PC-3 (cell line): Measurements from ENCODE around the gene ZSCAN9. TPM values are rescaled to one million over a fixed set of nuclear protein-coding genes. Genes with fewer than 3 reads are reported as not detected.

Experiments
- ATAC-seq: fragments of 200-7000 bp; cut with Tn5 transposase; 2 replicates; pipeline ENCODE4 v1.9.1; 2020; ENCODE audit warnings: mild to moderate bottlenecking, moderate library complexity
- BruUV-seq: library from RNA; stranded (reverse); fragments of 400-500 nt; replicated peaks from 2 replicates; lab custom pipeline; 2021; lab: Mats Ljungman, UMichigan
- CTCF ChIA-PET: fragments of 300-600 bp; sonication (Branson Sonifier 250); formaldehyde crosslinking; loops from one replicate; lab custom pipeline; 2022; ENCODE audit warnings: antibody characterized with exemption; lab: Charles Lee
- POLR2A ChIA-PET: fragments of 300-600 bp; sonication (Branson Sonifier 250); formaldehyde crosslinking; loops from one replicate; lab custom pipeline; 2022; ENCODE audit warnings: antibody characterized with exemption; ENCODE audit not compliant: unreplicated experiment; lab: Charles Lee
- DNase-seq: peaks from one replicate; pipeline ENCODE4 v3.0.0-alpha.2; 2015
- H2AFZ ChIP-seq: fragments of 300-600 bp; sonication (generic); 2 replicates; pipeline ENCODE4 v1.6.0; 2016; ENCODE audit warnings: antibody characterized with exemption, low read length
- H3F3A ChIP-seq: fragments of 300-600 bp; sonication (generic); one replicate; pipeline ENCODE4 v1.6.0; 2017; ENCODE audit warnings: antibody characterized with exemption, low read length, control low read depth, mild to moderate bottlenecking; ENCODE audit not compliant: unreplicated experiment
- H3K27ac ChIP-seq: fragments of 300-600 bp; sonication (generic); 2 replicates; pipeline ENCODE4 v1.5.1; 2016; ENCODE audit warnings: mild to moderate bottlenecking, low read length
- H3K27me3 ChIP-seq: fragments of 300-600 bp; sonication (generic); 2 replicates; pipeline ENCODE4 v1.6.1; 2016; ENCODE audit warnings: low read length, mixed read lengths
- H3K36me3 ChIP-seq: fragments of 300-600 bp; sonication (generic); 2 replicates; pipeline ENCODE4 v1.6.1; 2016; ENCODE audit warnings: low read depth, mixed run types, low read length, mixed read lengths
- H3K4me1 ChIP-seq: fragments of 300-600 bp; sonication (generic); 2 replicates; pipeline ENCODE4 v1.5.1; 2016; ENCODE audit warnings: low read length; ENCODE audit not compliant: insufficient read depth
- H3K4me2 ChIP-seq: fragments of 300-600 bp; sonication (generic); 2 replicates; pipeline ENCODE4 v1.6.0; 2016; ENCODE audit warnings: low read length
- H3K4me3 ChIP-seq: fragments of 300-600 bp; sonication (generic); 2 replicates; pipeline ENCODE4 v1.5.1; 2016; ENCODE audit warnings: mild to moderate bottlenecking, low read length, mixed read lengths
- H3K79me2 ChIP-seq: fragments of 300-600 bp; sonication (generic); 2 replicates; pipeline ENCODE4 v1.6.1; 2017; ENCODE audit warnings: low read length, mixed read lengths
- H3K9ac ChIP-seq: fragments of 300-600 bp; sonication (generic); 2 replicates; pipeline ENCODE4 v1.6.0; 2016; ENCODE audit warnings: mild to moderate bottlenecking, low read length
- H3K9me2 ChIP-seq: fragments of 300-600 bp; sonication (generic); replicated peaks from 2 replicates; pipeline ENCODE4 v1.6.1; 2016; ENCODE audit warnings: mixed run types, low read length, mixed read lengths
- H3K9me3 ChIP-seq: fragments of 300-600 bp; sonication (generic); 2 replicates; pipeline ENCODE4 v1.6.1; 2016; ENCODE audit warnings: low read length, mixed read lengths
- H4K20me1 ChIP-seq: fragments of 300-600 bp; sonication (generic); 2 replicates; pipeline ENCODE4 v1.6.1; 2016; ENCODE audit warnings: low read length, mixed read lengths
- EZH2 ChIP-seq: fragments of 300-600 bp; sonication (generic); IDR thresholded peaks from one replicate; pipeline ENCODE4 v1.6.1; 2017; ENCODE audit warnings: antibody characterized with exemption, mild to moderate bottlenecking, low read length; ENCODE audit not compliant: unreplicated experiment
- EZH2phosphoT487 ChIP-seq: fragments of 300-600 bp; sonication (generic); IDR thresholded peaks from 2 replicates; pipeline ENCODE4 v1.6.1; 2018; ENCODE audit warnings: mild to moderate bottlenecking, antibody characterized with exemption, low read length, borderline replicate concordance
- intact Hi-C: fragments of 100-400 bp; cut with micrococcal nuclease; formaldehyde crosslinking; loops from 2 replicates; pipeline ENCODE4 v1.9.0; 2023
- total RNA-seq: library from RNA; depleted of rRNA; stranded (reverse); fragments of >200 nt; gene quantifications from 2 replicates; pipeline ENCODE4 v1.2.3, GENCODE V29; 2014
- TF ChIP-seq, protein P1 (sequence below): fragments of 300-600 bp; sonication (generic); conservative IDR thresholded peaks from 2 replicates; pipeline ENCODE4 v1.5.1; 2017; ENCODE audit warnings: antibody characterized with exemption, low read depth, mild to moderate bottlenecking, low read length

Gene ZSCAN9
- total RNA-seq, 1 experiment from 2014 or later, result 10.8 TPM

DNA sequence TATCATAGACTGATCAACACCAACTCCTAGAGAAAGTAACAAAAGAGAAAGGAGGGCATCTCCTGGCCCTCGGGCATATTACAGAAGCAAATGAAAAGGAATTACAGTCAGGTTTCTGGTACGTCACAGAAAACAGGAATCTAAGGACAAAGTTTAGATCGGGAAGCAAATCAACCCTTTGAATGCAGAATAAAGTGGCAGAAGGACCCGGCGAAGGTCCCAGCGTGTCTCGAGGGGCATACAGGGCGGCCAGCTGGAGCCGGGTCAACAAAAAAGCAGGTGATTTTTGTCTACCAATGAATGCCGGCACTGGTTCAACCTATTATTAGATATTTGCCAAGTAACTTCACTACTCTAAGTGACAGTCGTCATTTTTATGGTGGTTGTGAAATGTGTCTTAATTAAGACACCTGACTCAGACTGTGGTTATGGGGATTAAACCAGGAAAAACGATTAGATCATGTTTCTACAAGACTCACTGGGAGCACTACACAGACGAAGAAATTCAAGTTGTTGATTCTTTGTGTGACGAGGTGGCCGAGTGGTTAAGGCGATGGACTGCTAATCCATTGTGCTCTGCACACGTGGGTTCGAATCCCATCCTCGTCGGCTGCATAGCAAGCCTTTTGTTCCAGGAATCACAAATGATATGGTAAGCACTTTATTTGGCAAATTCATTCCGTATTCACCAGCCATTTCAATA, 12.4 kb upstream of the ZSCAN9 start:
- Histone ChIP-seq H3K9ac (peak overlapping the region; percentile 38; the same call in 1 of the 2 replicates), H3K27me3 (no peaks in the 10 kb centered on the region), H3K4me2 (peak overlapping the region; percentile 77), H3K4me1 (peaks cover 9% of the 10 kb centered on the region), H3K4me3 (peak overlapping the region; percentile 84), H3K27ac (0 out of 2 replicates have a peak overlapping the region, but pooled peaks have one; percentile 7), H3K9me2 (no peaks in the 10 kb centered on the region), H3K36me3 (no peaks in the 10 kb centered on the region), H3K9me3 (no peaks in the 10 kb centered on the region), H2AFZ (peak overlapping the region; percentile 81), H3K79me2 (no peaks in the 10 kb centered on the region), H3F3A (no peaks in the 10 kb centered on the region), H4K20me1 (no peaks in the 10 kb centered on the region)
- BruUV-seq, result no TSS peak
- intact Hi-C loops, result loop anchor here (1.0 to 2.0 kb wide), 2 partner anchors 76 to 310 kb away; no protein-coding TSS in a partner anchor
- ChIA-PET CTCF (no interaction called here), POLR2A (no interaction called here)
- peak; percentile 87 for ATAC-seq
- peak; percentile 95 for DNase-seq
- TF ChIP-seq EZH2phosphoT487 (no peak), EZH2 (no peak)
- TF ChIP-seq, protein P1, sequence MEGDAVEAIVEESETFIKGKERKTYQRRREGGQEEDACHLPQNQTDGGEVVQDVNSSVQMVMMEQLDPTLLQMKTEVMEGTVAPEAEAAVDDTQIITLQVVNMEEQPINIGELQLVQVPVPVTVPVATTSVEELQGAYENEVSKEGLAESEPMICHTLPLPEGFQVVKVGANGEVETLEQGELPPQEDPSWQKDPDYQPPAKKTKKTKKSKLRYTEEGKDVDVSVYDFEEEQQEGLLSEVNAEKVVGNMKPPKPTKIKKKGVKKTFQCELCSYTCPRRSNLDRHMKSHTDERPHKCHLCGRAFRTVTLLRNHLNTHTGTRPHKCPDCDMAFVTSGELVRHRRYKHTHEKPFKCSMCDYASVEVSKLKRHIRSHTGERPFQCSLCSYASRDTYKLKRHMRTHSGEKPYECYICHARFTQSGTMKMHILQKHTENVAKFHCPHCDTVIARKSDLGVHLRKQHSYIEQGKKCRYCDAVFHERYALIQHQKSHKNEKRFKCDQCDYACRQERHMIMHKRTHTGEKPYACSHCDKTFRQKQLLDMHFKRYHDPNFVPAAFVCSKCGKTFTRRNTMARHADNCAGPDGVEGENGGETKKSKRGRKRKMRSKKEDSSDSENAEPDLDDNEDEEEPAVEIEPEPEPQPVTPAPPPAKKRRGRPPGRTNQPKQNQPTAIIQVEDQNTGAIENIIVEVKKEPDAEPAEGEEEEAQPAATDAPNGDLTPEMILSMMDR, result peak; percentile 56

- Histone ChIP-seq H3K4me1 (peaks cover 9% of the 10 kb centered on the region), H3K9me3 (no peaks in the 10 kb centered on the region), H3K36me3 (no peaks in the 10 kb centered on the region), H3K4me2 (peak overlapping the region; percentile 77), H4K20me1 (no peaks in the 10 kb centered on the region), H3K27ac (no peak overlapping the region), H2AFZ (0 out of 2 replicates have a peak overlapping the region, but pooled peaks have one; percentile 81), H3K4me3 (peak overlapping the region; percentile 84), H3F3A (no peaks in the 10 kb centered on the region), H3K9me2 (no peaks in the 10 kb centered on the region), H3K79me2 (no peaks in the 10 kb centered on the region), H3K27me3 (no peaks in the 10 kb centered on the region), H3K9ac (no peak overlapping the region)
- ChIA-PET CTCF (no interaction called here), POLR2A (no interaction called here)
- intact Hi-C loops, result loop anchor here (2.0 kb wide), 1 partner anchor 76 kb away; no protein-coding TSS in a partner anchor
- BruUV-seq, result no TSS peak
- no peak for DNase-seq
- no peak for ATAC-seq
- TF ChIP-seq EZH2 (no peak), EZH2phosphoT487 (no peak)
- TF ChIP-seq, protein P1, result no peak
These were observed 11.9 kb upstream of the ZSCAN9 start for GRCh38 chr6:28213213-28213523.

DNA sequence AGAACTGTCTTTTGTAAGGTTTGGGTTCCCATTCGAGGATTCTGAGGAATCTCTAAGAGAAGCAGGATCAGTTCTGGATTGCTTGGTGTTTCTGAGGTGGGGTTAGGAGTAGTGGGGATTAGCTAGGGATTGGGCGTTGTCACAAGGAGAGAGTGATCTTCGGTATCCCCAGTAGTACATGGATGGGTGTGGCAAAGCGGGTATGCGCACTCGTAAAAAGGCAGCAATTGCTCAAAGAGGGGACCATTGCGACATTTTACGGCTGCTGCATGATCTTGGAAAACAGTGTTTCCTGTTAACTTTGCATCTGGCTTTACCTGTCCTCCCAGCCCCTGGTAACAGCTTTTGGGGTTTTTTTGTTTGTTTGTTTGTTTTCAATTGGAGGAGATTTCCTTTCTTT, 9.7 kb upstream of the ZSCAN9 start:
- peaks cover 13% of the 10 kb centered on the region for H3K4me1 ChIP-seq
- H3K36me3 ChIP-seq, result no peaks in the 10 kb centered on the region
- H3K27me3 ChIP-seq, result no peaks in the 10 kb centered on the region
- H2AFZ ChIP-seq, result no peak overlapping the region
- intact Hi-C loops, result no loop called here
- BruUV-seq, result no TSS peak
- no peaks in the 10 kb centered on the region for H3K9me3 ChIP-seq
- no peaks in the 10 kb centered on the region for H3F3A ChIP-seq
- no peak overlapping the region for H3K27ac ChIP-seq
- CTCF ChIA-PET, result no interaction called here
- H3K4me2 ChIP-seq, result no peak overlapping the region
- no peaks in the 10 kb centered on the region for H3K9me2 ChIP-seq
- no peak overlapping the region for H3K9ac ChIP-seq
- no peak overlapping the region for H3K4me3 ChIP-seq
- ATAC-seq (no peak), DNase-seq (no peak)
- no peaks in the 10 kb centered on the region for H4K20me1 ChIP-seq
- no peaks in the 10 kb centered on the region for H3K79me2 ChIP-seq
- POLR2A ChIA-PET, result no interaction called here
- TF ChIP-seq, protein P1, result no peak
- TF ChIP-seq EZH2, result no peak
- no peak for TF ChIP-seq EZH2phosphoT487
